ENCODE results near the gene PVRIG.
"Not testable (repeated sequence)": the region's sequence is repeated elsewhere in the genome, so short reads cannot be mapped to it uniquely, and the experiment has no call there.

The PVRIG gene

GRCh38 chr7:100219801-100220585, at the start of gene PVRIG:
Gene PVRIG (plus strand): TSS chr7:100219949. CDS start chr7:100219971, 22 bp downstream.
- not testable (repeated sequence) for FAIRE-seq

DNA sequence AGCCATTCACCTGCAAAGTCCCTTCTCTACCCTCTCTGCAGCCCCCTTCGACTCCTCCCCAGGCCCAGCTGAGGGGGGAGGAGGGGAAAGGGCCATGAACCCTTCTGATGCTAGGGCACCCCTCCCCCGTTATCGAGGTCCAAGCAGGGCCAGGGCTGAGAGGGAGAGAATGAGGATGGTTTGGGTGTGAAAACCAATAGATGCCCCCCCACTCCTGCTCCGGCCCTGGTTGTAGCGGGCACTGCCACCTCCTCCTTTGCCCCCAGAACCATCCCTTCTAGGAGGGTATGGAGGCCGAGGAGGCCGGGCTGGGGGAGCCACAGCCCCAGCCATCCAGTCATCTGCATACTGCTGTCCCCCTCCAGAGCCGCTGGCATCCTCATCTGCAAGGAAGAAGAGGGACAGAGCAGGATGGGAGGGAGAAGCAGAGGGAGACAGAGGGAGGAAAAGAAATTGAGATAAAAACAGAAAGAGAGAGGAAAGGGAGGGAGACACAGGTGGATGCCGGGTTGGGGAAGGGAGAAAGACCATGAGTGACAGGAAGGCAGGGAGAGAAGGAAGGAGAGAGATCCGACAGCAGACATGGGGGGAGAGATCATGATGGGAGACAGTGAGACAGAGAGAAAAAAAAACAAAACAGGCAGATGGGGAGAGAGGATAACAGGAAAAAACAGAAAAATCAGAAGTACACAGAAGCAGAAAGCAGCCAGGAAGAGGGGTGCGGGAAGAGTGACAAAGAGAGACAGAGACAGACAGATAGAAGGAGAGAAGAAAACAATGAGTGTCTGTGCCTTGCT, 49.5 kb upstream of the PVRIG start:
- FAIRE-seq: no peak

GRCh38 chr7:100171087-100171681, 48.6 kb upstream of the PVRIG start:
- FAIRE-seq: no peak

DNA sequence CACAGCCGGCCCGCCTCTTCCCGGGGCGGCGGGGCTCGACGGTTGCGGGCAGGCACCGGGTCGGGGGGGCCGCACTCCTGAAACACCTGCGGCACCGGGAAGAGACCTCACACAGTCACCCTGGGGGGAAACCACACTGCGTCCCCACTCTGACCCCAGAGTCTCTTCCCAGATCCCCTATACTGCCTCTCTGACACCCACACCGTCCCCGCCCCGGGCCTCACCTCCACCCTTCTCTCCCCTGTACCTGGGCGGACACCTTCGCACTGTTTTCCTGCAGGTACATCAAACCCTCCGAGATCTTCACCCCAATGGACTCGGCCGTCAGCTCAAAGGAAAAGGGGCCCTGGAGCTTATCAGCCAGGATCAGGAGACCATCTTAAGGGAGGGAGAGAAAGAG, 47.9 kb upstream of the PVRIG start:
- FAIRE-seq: no peak

DNA sequence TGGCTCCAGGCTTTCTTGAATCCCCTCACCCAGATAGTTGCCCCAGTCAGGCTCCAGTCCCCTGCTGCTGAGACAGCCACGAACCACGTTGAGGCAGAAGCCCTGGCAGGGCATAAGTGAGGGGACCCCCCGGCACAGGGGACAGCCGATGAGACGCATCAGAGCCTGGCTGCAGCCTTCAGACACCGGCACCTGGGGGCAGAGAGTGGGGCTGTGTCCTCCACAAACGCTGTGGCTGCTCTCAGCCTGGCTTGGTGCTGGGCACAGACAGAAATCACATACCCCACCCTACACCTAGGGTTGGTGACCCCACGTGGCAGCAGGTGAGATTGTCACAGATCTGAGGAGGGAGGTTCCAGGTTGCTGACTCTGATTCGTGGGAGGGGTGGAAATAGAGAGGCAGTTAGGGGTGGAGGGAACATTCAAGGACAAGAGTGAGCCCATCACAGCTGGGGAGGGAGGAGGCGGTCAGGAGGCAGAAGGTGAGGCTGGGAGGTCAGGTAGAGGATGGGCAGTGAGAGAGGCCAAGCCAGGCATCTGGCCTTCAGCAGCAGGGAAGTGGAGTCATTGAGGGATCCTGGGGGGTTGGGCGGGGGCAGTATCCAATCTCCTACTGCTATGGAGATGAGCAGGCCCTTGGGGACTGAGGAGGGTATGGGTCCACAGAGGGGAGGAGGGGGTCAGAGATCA, 45.8 kb upstream of the PVRIG start:
- no peak for FAIRE-seq

DNA sequence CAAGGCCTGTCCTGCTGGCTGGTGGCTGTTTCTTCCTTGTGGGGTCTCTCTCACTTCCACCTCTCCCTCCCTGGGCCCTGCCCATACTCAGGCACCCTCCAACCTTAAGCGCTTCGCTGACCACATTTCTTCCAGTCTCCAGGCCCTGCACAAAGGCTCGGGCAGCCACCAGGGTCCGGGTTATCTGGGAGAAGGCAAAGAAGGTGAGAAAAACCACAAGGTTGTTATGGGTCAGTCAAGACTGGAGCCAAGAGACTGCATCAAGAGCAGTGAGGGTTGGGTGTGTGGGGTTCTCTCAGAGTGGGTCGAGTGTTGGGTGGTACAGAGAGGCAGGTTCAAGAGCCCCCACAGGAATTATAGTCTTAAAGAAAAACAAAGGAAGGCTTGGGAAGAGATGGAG, 45.2 kb upstream of the PVRIG start:
- no peak for FAIRE-seq

DNA sequence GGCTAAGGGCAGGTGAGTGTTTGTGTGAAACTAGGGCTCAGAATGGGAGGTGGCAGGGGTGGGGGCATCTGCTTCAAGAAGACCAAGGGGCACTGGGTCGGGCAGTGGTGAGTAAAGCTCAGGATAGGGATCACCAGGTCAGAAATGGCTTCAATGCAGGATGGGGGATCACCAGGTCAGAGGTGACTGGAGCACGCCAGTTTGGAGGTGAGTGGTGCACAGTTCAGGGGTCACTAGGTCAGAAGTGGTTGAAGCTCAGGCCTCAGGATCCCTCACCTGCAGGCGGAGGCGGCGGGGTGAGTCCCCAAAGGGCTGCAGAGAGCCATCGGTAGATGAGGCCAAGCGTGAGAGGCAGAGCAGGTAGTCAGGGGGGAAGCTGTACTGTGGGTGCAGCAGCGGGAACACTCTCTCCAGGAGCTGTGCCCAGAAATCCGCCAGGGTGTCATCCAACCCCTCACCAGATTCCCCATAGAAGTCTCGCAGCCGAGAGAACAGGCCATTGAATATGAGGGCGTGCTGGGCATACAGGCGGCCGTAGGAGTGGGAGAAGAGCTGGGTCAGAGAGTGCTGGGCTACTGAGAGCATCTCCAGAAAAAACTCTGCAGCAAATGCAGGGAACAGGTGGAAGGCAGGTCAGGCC, 44.3 kb upstream of the PVRIG start:
- no peak for FAIRE-seq

- FAIRE-seq: no peak
Measured at GRCh38 chr7:100176096-100177044, 43.4 kb upstream of the PVRIG start.

DNA sequence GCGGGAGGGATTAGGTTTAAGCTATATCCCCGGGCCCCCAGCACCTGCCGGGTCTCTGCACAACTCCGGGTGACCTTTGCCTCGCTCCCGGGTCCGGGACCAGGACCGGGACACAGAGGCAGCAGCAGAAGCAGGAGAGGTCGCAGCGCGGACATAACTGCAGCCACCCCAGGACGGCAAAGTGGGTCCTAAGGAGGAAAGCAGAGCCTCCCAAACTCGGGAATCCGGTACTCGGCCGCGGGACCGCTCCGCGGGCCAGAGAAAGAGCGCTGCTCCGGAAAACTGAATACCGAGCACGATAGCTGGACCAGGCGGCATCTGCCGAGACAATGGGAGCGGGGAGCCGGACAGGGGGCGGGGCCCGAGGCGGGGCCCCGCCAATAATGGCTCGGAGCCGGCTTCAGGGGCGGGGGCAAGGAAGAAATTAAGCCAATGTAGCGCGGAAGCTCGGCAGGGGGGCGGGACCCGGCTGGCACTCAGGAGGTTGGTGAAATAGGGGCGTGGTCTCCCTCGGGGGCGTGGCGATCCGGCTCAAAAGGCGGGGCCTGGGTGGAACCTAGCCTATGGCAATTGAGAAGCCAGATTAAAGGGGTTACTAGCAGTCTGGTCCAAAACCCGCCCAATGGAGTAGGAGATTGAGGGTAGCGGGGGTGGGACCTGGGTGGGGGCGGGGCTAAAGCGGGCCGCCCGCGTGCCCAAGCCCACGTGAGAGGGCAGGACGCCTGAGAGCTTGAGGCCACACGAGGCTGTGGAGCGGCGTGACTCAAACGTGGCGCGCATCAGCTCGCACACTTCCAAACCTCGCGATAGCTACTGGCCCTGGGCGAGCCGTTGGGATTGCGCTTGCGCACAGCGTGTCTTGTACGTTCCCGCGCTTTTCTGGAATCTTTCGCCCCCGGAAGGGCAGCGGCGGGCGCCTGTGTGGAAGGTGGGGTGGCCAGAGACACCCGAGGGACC, 42.4 kb upstream of the PVRIG start, which contains the start of the genes GPC2 and STAG3:
Gene GPC2 (minus strand): TSS at position 337 of the 957 bp plus-strand sequence. CDS start 182 bp downstream, at position 155.
Gene STAG3 (plus strand): TSS at position 874 of the 957 bp plus-strand sequence. CDS start 2,639 bp downstream, outside the sequence.
- FAIRE-seq: no peak

- not testable (repeated sequence) for FAIRE-seq
Measured at GRCh38 chr7:100180084-100180483, 39.7 kb upstream of the PVRIG start.

- FAIRE-seq: not testable (repeated sequence)
Measured at GRCh38 chr7:100182616-100183015, 37.1 kb upstream of the PVRIG start.

DNA sequence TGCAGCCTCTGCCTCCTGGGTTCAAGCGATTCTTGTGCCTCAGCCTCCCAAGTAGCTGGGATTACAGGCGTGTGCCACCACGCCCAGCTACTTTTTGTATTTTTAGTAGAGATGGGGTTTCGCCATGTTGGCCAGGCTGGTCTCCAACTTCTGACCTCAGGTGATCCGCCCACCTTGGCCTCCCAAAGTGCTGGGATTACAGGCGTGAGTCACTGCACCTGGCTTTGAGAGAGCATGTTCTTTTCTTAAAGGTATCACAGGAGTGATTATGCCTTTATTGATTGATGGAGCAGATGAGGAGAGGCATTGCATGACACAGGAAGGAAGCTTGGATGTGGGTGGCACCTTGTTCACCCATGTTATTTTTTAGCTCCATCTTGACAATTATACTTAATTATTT, 36.7 kb upstream of the PVRIG start:
- not testable (repeated sequence) for FAIRE-seq

GRCh38 chr7:100185726-100186125, 34.0 kb upstream of the PVRIG start:
- no peak for FAIRE-seq

- no peak for FAIRE-seq
Measured at GRCh38 chr7:100189061-100189460, 30.7 kb upstream of the PVRIG start.

- no peak for FAIRE-seq
Measured at GRCh38 chr7:100190048-100190711, 29.6 kb upstream of the PVRIG start.

- FAIRE-seq: no peak
Measured at GRCh38 chr7:100191775-100192174, 28.0 kb upstream of the PVRIG start.

DNA sequence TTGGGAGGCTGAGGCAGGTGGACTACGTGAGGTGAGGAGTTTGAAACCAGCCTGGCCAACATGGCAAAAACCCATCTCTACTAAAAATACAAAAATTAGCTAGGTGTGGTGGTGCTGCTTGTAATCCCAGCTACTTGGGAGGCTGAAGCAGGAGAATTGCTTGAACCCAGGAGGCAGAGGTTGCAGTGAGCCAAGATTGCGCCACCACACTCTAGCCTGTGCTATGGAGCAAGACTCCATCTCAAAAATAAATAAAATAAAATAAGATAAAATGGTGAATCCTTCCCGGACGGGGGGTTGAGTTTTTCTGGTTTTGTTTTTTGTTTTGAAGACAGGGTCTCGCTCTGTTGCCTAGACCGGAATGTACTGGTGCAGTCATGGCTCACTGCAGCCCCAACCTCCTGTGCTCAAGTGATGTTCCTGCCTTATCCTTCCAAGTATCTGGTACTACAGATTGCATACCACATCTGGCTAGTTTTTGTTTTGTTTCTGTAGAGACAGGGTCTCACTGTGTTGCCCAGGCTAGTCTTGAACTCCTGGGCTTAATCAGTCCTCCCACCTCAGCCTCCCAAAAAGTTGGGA, 27.4 kb upstream of the PVRIG start:
- not testable (repeated sequence) for FAIRE-seq

DNA sequence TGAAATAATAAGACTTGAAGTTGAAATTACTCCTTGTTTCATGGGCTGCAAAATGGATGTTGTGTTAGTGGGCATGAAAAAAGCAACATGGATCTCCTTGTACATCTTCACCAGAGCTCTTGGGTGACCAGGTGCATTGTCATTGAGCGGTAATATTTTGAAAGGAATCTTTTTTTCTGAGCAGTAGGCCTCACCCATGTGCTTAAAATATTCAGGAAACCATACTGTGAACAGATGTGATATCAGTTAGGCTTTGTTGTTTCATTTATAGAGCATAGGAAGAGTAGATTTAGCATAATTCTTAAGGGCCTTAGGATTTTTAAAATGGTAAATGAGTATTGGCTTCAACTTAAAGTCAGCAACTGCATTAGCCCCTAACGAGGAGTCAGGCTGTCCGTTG, 26.8 kb upstream of the PVRIG start:
- FAIRE-seq: no peak

DNA sequence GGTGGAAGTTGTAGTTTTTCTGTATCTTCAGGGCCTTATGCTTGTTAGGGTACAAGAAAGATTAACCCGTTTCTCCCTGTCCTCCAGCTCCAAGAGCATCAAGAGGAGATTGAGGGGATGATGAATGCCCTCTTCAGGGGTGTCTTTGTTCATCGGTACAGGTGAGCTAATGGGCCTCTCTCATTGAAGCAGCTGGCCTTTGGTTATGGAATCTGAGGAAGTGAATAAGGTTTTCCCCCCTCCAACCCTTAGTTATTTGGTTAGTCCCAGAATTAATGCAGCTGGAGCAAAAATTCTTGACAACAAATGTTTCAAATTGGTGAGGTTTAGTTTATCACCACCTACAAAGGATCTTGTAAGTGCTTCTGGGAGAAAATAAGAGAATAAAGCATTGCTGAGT, 24.5 kb upstream of the PVRIG start:
- no peak for FAIRE-seq
